ENCODE results near the gene FBXO46.

DNA sequence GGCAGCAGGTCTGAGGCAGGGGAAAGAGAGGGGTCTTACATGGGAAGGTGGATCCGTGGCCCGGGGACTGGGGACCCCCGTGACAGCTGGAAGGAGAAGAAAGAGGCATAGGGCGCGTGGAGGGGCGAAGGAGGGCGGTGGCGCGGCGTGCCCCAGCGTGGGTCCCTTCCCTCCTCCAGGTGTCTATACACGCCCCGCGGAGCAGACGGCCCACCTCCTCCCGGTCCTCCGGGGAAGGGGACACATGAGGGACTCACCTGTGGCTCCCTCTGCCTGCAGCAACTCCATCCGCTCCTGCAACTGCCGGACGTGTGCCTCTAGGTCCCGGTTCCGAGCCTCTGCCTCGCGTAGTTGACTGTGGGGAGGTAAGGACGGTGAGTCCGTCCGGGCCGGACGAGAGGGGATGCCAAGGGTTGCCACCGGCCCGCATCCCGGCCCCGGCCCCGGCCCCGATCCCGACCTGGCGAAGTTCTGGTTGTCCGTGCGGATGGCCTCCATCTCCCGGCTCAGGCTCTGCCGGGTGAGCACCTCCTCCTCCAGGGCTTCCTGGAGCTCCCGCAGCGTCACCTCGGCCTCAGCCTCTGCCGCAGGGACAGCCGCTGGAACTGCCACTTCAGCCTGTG is 40.7 kb upstream of the FBXO46 start:
- TF ChIP-seq CTCF (IDR thresholded peaks at IDR 0.05; ENCODE audit: insufficient read depth, low read length) = no peak
- TF ChIP-seq, protein P1, sequence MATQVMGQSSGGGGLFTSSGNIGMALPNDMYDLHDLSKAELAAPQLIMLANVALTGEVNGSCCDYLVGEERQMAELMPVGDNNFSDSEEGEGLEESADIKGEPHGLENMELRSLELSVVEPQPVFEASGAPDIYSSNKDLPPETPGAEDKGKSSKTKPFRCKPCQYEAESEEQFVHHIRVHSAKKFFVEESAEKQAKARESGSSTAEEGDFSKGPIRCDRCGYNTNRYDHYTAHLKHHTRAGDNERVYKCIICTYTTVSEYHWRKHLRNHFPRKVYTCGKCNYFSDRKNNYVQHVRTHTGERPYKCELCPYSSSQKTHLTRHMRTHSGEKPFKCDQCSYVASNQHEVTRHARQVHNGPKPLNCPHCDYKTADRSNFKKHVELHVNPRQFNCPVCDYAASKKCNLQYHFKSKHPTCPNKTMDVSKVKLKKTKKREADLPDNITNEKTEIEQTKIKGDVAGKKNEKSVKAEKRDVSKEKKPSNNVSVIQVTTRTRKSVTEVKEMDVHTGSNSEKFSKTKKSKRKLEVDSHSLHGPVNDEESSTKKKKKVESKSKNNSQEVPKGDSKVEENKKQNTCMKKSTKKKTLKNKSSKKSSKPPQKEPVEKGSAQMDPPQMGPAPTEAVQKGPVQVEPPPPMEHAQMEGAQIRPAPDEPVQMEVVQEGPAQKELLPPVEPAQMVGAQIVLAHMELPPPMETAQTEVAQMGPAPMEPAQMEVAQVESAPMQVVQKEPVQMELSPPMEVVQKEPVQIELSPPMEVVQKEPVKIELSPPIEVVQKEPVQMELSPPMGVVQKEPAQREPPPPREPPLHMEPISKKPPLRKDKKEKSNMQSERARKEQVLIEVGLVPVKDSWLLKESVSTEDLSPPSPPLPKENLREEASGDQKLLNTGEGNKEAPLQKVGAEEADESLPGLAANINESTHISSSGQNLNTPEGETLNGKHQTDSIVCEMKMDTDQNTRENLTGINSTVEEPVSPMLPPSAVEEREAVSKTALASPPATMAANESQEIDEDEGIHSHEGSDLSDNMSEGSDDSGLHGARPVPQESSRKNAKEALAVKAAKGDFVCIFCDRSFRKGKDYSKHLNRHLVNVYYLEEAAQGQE (IDR thresholded peaks at IDR 0.05; ENCODE audit: insufficient replicate concordance, low read depth) = no peak
- no peak for TF ChIP-seq POLR2AphosphoS5 (IDR thresholded peaks at IDR 0.05; ENCODE audit: low read depth)
- TF ChIP-seq SPI1 (IDR thresholded peaks at IDR 0.05; ENCODE audit: borderline replicate concordance, low read depth) = no peak
